ENCODE results near the gene SNTB2.

Gene SNTB2

GRCh38 chr16:69323415-69323814 is 136.5 kb downstream of the SNTB2 start:
- TF ChIP-seq EGR1 (IDR thresholded peaks at IDR 0.05) (no peak), CEBPB (IDR thresholded peaks at IDR 0.05) (no peak), EP300 (IDR thresholded peaks at IDR 0.05; ENCODE audit: borderline replicate concordance) (no peak), FOXM1 (IDR thresholded peaks at IDR 0.05; ENCODE audit: borderline replicate concordance, low read depth) (no peak), CREB1 (IDR thresholded peaks at IDR 0.05; ENCODE audit: low read depth) (no peak), ZBTB7A (IDR thresholded peaks at IDR 0.05; ENCODE audit: low read depth) (no peak), TAF1 (IDR thresholded peaks at IDR 0.05; ENCODE audit: low read depth) (no peak), NFIC (IDR thresholded peaks at IDR 0.05) (no peak), TEAD4 (IDR thresholded peaks at IDR 0.05) (no peak), RAD21 (IDR thresholded peaks at IDR 0.05; ENCODE audit: low read depth) (no peak), YY1 (IDR thresholded peaks at IDR 0.05; ENCODE audit: low read depth) (no peak), TCF12 (IDR thresholded peaks at IDR 0.05; ENCODE audit: low read depth) (no peak)
- TF ChIP-seq, protein P1, sequence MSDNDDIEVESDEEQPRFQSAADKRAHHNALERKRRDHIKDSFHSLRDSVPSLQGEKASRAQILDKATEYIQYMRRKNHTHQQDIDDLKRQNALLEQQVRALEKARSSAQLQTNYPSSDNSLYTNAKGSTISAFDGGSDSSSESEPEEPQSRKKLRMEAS (IDR thresholded peaks at IDR 0.05): no peak
- TF ChIP-seq, protein P2, sequence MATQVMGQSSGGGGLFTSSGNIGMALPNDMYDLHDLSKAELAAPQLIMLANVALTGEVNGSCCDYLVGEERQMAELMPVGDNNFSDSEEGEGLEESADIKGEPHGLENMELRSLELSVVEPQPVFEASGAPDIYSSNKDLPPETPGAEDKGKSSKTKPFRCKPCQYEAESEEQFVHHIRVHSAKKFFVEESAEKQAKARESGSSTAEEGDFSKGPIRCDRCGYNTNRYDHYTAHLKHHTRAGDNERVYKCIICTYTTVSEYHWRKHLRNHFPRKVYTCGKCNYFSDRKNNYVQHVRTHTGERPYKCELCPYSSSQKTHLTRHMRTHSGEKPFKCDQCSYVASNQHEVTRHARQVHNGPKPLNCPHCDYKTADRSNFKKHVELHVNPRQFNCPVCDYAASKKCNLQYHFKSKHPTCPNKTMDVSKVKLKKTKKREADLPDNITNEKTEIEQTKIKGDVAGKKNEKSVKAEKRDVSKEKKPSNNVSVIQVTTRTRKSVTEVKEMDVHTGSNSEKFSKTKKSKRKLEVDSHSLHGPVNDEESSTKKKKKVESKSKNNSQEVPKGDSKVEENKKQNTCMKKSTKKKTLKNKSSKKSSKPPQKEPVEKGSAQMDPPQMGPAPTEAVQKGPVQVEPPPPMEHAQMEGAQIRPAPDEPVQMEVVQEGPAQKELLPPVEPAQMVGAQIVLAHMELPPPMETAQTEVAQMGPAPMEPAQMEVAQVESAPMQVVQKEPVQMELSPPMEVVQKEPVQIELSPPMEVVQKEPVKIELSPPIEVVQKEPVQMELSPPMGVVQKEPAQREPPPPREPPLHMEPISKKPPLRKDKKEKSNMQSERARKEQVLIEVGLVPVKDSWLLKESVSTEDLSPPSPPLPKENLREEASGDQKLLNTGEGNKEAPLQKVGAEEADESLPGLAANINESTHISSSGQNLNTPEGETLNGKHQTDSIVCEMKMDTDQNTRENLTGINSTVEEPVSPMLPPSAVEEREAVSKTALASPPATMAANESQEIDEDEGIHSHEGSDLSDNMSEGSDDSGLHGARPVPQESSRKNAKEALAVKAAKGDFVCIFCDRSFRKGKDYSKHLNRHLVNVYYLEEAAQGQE (IDR thresholded peaks at IDR 0.05; ENCODE audit: low read depth): no peak
- TF ChIP-seq, protein P3, sequence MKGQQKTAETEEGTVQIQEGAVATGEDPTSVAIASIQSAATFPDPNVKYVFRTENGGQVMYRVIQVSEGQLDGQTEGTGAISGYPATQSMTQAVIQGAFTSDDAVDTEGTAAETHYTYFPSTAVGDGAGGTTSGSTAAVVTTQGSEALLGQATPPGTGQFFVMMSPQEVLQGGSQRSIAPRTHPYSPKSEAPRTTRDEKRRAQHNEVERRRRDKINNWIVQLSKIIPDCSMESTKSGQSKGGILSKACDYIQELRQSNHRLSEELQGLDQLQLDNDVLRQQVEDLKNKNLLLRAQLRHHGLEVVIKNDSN (IDR thresholded peaks at IDR 0.05): no peak

DNA sequence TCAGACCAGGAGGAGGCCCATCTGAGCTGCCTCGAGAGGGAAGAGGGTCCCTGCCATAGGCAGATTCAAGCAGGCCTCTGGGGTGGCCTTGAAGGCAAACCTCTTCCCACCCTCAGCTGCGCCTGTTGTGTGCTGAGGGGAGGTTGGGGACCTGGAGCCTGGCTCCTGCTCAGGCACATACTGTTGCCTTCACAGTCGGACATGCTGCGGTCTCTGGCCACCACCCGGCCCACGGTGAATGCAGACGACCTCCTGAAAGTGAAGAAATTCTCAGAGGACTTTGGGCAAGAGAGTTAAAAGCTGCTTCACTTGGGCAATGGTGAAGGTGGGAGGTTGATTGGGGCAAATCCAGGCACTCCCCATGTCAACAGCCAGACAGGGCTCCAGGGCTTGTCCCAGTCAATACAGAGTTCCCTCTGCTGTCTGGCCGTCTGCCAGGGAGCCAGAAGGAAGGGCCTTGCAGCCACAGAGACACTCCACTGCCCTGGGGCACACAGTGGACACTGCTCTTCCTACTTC is 137.1 kb downstream of the SNTB2 start:
- no peak for TF ChIP-seq CEBPB (IDR thresholded peaks at IDR 0.05)
- TF ChIP-seq EGR1 (IDR thresholded peaks at IDR 0.05): no peak
- no peak for TF ChIP-seq ZBTB7A (IDR thresholded peaks at IDR 0.05; ENCODE audit: low read depth)
- TF ChIP-seq YY1 (IDR thresholded peaks at IDR 0.05; ENCODE audit: low read depth): no peak
- TF ChIP-seq TCF12 (IDR thresholded peaks at IDR 0.05; ENCODE audit: low read depth): no peak
- no peak for TF ChIP-seq NFIC (IDR thresholded peaks at IDR 0.05)
- TF ChIP-seq EP300 (IDR thresholded peaks at IDR 0.05; ENCODE audit: borderline replicate concordance): no peak
- TF ChIP-seq, protein P1 (IDR thresholded peaks at IDR 0.05): no peak
- TF ChIP-seq, protein P2 (IDR thresholded peaks at IDR 0.05; ENCODE audit: low read depth): no peak
- TF ChIP-seq TAF1 (IDR thresholded peaks at IDR 0.05; ENCODE audit: low read depth): no peak
- TF ChIP-seq, protein P3 (IDR thresholded peaks at IDR 0.05): no peak
- no peak for TF ChIP-seq TEAD4 (IDR thresholded peaks at IDR 0.05)
- TF ChIP-seq RAD21 (IDR thresholded peaks at IDR 0.05; ENCODE audit: low read depth): no peak
- no peak for TF ChIP-seq FOXM1 (IDR thresholded peaks at IDR 0.05; ENCODE audit: borderline replicate concordance, low read depth)
- no peak for TF ChIP-seq CREB1 (IDR thresholded peaks at IDR 0.05; ENCODE audit: low read depth)

DNA sequence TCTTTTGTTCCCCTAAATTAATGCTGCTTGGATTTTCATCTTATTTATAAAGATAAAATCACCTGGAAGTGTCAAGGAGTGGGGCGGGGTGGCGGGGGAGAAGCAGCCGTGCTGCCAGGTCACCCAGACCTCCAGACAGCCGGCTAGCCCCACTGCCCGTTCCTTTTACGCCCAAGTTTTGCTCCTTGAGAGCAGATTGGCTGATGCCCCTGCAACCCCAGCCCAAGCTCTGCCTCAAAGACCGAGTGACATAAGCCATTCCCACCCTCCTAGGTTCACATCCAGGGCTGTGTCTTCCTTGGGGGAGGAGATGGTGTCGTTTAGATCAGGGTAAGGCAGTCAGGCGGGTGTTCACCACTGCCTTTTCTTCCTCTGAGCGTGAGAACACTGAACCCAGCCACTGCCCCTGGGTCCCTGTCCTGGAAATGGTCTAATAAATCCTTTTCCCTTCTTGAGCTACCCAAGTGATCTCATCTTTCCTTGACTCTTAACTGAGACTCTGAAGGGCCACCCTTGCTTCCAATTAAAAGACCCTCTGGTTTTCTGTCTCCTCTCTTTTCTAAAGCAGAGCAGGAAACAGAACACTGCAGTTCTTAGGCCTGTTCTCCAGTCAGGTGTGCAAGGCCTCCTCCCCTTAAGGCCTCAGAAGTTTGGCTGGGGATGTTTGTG is 137.8 kb downstream of the SNTB2 start:
- no peak for TF ChIP-seq RAD21 (IDR thresholded peaks at IDR 0.05; ENCODE audit: low read depth)
- no peak for TF ChIP-seq ZBTB7A (IDR thresholded peaks at IDR 0.05; ENCODE audit: low read depth)
- TF ChIP-seq, protein P2 (IDR thresholded peaks at IDR 0.05; ENCODE audit: low read depth): no peak
- TF ChIP-seq EGR1 (IDR thresholded peaks at IDR 0.05): no peak
- TF ChIP-seq TCF12 (IDR thresholded peaks at IDR 0.05; ENCODE audit: low read depth): no peak
- no peak for TF ChIP-seq CREB1 (IDR thresholded peaks at IDR 0.05; ENCODE audit: low read depth)
- no peak for TF ChIP-seq TEAD4 (IDR thresholded peaks at IDR 0.05)
- TF ChIP-seq FOXM1 (IDR thresholded peaks at IDR 0.05; ENCODE audit: borderline replicate concordance, low read depth): no peak
- TF ChIP-seq, protein P3 (IDR thresholded peaks at IDR 0.05): no peak
- no peak for TF ChIP-seq EP300 (IDR thresholded peaks at IDR 0.05; ENCODE audit: borderline replicate concordance)
- no peak for TF ChIP-seq YY1 (IDR thresholded peaks at IDR 0.05; ENCODE audit: low read depth)
- TF ChIP-seq, protein P1 (IDR thresholded peaks at IDR 0.05): no peak
- TF ChIP-seq TAF1 (IDR thresholded peaks at IDR 0.05; ENCODE audit: low read depth): no peak
- TF ChIP-seq CEBPB (IDR thresholded peaks at IDR 0.05): no peak
- TF ChIP-seq NFIC (IDR thresholded peaks at IDR 0.05): no peak

Measured in Ishikawa (cell line).